Parathyroid adenoma (tissue), 2 donors: Measurements from ENCODE around the gene OR52B6.

ENCODE experiments used
- H2AFZ ChIP-seq: fragments of 300-600 bp; sonication (generic); one replicate; pipeline ENCODE4 v1.7.0; 2017; ENCODE audit warnings: antibody characterized with exemption, mild to moderate bottlenecking
- H3K27ac ChIP-seq: fragments of 300-600 bp; sonication (generic); one replicate; pipeline ENCODE4 v1.7.0; 2017
- H3K27me3 ChIP-seq: fragments of 300-600 bp; sonication (generic); one replicate; pipeline ENCODE4 v1.7.0; 2017; ENCODE audit warnings: low read length; ENCODE audit not compliant: control insufficient read depth, insufficient read depth
- H3K36me3 ChIP-seq: fragments of 300-600 bp; sonication (generic); one replicate; pipeline ENCODE4 v1.7.0; 2017; ENCODE audit warnings: low read length; ENCODE audit not compliant: control insufficient read depth, insufficient read depth
- H3K4me1 ChIP-seq: fragments of 300-600 bp; sonication (generic); one replicate; pipeline ENCODE4 v1.7.0; 2017; ENCODE audit warnings: control low read depth
- H3K4me2 ChIP-seq: fragments of 300-600 bp; sonication (generic); one replicate; pipeline ENCODE4 v1.7.0; 2017; ENCODE audit warnings: low read length
- H3K4me3 ChIP-seq: fragments of 300-600 bp; sonication (generic); one replicate; pipeline ENCODE4 v1.7.0; 2017; ENCODE audit warnings: low read depth, low read length
- H3K79me2 ChIP-seq: fragments of 300-600 bp; sonication (generic); one replicate; pipeline ENCODE4 v1.7.0; 2017; ENCODE audit warnings: control low read depth
- H3K9ac ChIP-seq: fragments of 300-600 bp; sonication (generic); one replicate; pipeline ENCODE4 v1.7.0; 2017; ENCODE audit warnings: mild to moderate bottlenecking
- H3K9me3 ChIP-seq: fragments of 300-600 bp; sonication (generic); one replicate; pipeline ENCODE4 v1.7.0; 2017; ENCODE audit warnings: low read length; ENCODE audit not compliant: control insufficient read depth
- TF ChIP-seq, protein P1 (sequence below): fragments of 300-600 bp; sonication (generic); IDR thresholded peaks from one replicate; pipeline ENCODE4 v1.7.0; 2017; ENCODE audit warnings: antibody characterized with exemption, mild to moderate bottlenecking
- donor health status: primary hyperparathyroidism.

Gene OR52B6, protein sequence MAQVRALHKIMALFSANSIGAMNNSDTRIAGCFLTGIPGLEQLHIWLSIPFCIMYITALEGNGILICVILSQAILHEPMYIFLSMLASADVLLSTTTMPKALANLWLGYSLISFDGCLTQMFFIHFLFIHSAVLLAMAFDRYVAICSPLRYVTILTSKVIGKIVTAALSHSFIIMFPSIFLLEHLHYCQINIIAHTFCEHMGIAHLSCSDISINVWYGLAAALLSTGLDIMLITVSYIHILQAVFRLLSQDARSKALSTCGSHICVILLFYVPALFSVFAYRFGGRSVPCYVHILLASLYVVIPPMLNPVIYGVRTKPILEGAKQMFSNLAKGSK

DNA sequence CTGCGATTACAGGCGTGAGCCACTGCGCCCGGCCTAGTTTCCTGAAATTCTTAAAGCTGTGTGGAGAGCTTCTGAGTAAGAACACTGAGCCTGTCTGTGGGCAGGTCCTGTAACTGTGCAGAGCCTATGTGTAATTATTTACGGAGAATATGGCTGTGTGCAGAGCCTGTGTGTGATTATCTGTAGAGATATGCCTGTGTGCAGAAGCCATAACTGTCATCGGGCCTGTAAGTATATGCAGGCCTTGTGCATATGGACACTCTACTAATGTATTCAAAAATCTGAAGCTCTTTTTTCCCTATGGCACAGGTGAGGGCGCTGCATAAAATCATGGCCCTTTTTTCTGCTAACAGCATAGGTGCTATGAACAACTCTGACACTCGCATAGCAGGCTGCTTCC, at the start of gene OR52B6:
TSS of gene OR52B6 (plus strand) at position 301 of the 400 bp plus-strand sequence. CDS start at position 301, 0 bp downstream.
- Histone ChIP-seq H3K4me3 (no peak within 1 kb of the TSS), H3K27ac (no peak within 1 kb of the TSS), H3K4me1 (no peaks in the 10 kb centered on the region), H3K9ac (no peak within 1 kb of the TSS), H2AFZ (no peak within 1 kb of the TSS), H3K9me3 (no peaks in the 10 kb centered on the region), H3K27me3 (no peaks in the 10 kb centered on the region), H3K4me2 (no peak within 1 kb of the TSS), H3K79me2 (no peaks in the 10 kb centered on the region), H3K36me3 (no peaks in the 10 kb centered on the region)
- TF ChIP-seq, protein P1, sequence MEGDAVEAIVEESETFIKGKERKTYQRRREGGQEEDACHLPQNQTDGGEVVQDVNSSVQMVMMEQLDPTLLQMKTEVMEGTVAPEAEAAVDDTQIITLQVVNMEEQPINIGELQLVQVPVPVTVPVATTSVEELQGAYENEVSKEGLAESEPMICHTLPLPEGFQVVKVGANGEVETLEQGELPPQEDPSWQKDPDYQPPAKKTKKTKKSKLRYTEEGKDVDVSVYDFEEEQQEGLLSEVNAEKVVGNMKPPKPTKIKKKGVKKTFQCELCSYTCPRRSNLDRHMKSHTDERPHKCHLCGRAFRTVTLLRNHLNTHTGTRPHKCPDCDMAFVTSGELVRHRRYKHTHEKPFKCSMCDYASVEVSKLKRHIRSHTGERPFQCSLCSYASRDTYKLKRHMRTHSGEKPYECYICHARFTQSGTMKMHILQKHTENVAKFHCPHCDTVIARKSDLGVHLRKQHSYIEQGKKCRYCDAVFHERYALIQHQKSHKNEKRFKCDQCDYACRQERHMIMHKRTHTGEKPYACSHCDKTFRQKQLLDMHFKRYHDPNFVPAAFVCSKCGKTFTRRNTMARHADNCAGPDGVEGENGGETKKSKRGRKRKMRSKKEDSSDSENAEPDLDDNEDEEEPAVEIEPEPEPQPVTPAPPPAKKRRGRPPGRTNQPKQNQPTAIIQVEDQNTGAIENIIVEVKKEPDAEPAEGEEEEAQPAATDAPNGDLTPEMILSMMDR = no peak

DNA sequence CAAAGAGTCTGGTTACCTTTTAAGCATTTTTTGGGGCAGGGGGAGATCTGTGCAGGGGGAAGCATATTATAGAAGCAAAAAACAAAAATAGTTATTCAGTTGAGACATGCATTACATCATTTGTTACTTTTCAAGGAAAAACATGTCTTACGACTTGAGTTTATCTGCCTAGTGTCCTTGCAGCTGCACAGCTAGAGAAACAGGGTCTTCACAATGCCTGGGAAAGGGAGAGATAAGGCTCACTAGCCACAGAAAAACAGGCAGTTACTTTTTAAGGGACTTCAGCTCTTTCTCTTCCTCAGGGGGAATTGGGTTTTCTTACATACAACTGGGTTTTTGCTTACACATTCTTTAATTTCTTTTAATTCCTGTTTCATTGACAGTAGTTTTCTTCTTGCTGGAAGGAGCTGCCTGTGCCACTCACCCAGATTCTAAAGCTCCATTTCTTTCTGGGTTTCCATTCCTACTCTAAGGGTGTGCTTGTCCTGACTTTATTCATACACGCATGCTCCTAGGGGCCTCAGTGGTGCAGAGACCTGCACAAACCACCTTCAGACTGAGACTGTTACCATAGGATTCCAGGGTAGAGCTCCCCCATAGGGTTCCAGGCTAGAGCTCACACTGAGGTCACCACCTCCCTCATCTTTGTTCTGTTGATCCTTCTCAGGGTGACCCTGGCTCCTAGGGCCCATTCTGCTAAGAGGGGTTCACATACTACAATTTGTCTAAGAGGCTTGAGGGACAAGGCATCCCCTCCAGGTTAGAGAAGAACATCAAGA, 49.4 kb upstream of the OR52B6 start:
- Histone ChIP-seq H3K9ac (no peak overlapping the region), H3K27ac (no peak overlapping the region), H3K9me3 (no peaks in the 10 kb centered on the region), H3K27me3 (no peaks in the 10 kb centered on the region), H2AFZ (no peak overlapping the region), H3K36me3 (no peaks in the 10 kb centered on the region), H3K79me2 (no peaks in the 10 kb centered on the region), H3K4me1 (no peaks in the 10 kb centered on the region), H3K4me2 (no peak overlapping the region), H3K4me3 (no peak overlapping the region)
- TF ChIP-seq, protein P1 = no peak

DNA sequence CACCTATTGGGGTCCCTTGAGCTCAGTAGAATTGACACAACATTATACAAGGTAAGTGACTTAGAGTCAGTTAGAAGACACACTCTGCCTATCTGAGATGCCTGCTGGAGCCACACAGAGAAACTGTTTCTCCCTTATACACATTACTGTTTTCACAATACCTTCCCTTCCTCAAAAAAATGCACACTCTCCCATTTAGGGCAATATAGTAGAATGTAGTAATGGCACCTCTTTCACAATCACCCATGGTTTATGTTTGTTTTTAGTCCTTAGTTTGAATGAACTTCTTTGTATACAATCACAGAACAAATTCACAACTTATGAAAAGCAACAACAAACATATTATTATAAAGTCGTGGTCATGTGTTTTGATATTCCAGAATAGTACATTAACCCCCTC, 46.6 kb upstream of the OR52B6 start:
- no peaks in the 10 kb centered on the region for H3K79me2 ChIP-seq
- no peak overlapping the region for H3K4me3 ChIP-seq
- no peaks in the 10 kb centered on the region for H3K36me3 ChIP-seq
- no peak overlapping the region for H3K27ac ChIP-seq
- no peak overlapping the region for H2AFZ ChIP-seq
- no peaks in the 10 kb centered on the region for H3K4me1 ChIP-seq
- no peaks in the 10 kb centered on the region for H3K27me3 ChIP-seq
- no peak overlapping the region for H3K4me2 ChIP-seq
- H3K9ac ChIP-seq = no peak overlapping the region
- TF ChIP-seq, protein P1 = no peak
- no peaks in the 10 kb centered on the region for H3K9me3 ChIP-seq

DNA sequence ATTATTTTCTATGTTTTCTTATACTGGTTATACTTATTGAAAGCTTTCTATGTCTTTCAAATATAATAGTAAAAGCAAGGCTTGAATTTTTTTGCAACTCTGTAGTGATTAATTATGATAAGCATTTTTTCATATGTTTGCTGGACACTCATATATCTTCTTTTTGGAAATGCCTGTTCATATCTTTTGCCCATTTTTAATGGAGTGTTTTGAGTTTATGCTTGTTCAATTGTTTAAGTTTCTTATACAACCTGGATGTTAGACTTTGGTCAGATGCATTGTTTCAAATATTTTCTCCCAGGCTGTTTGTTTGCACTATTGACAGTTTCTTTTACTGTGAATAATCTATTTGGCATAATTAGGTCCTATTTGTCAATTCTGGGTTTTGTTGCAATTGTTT, 44.2 kb upstream of the OR52B6 start:
- Histone ChIP-seq H3K36me3 (no peaks in the 10 kb centered on the region), H3K79me2 (no peaks in the 10 kb centered on the region), H2AFZ (no peak overlapping the region), H3K27ac (no peak overlapping the region), H3K4me3 (no peak overlapping the region), H3K27me3 (no peaks in the 10 kb centered on the region), H3K4me2 (no peak overlapping the region), H3K9ac (no peak overlapping the region), H3K4me1 (no peaks in the 10 kb centered on the region), H3K9me3 (no peaks in the 10 kb centered on the region)
- TF ChIP-seq, protein P1 = no peak
